HCT116 (cell line): ENCODE measurements around the gene GGA1. TPM values are rescaled to one million over a fixed set of nuclear protein-coding genes. Genes with fewer than 3 reads are reported as not detected.

ENCODE experiments used
- ATAC-seq: fragments of 200-7000 bp; cut with Tn5 transposase; 2 replicates; pipeline ENCODE4 v1.9.1; 2020; ENCODE audit warnings: mild to moderate bottlenecking, moderate library complexity
- BruUV-seq: library from RNA; stranded (reverse); fragments of 400-500 nt; replicated peaks from 2 replicates; lab custom pipeline; 2021; lab: Mats Ljungman, UMichigan
- CTCF ChIA-PET: fragments of 300-600 bp; sonication (Branson Sonifier 250); formaldehyde crosslinking; loops from one replicate; lab custom pipeline; 2021; ENCODE audit warnings: antibody characterized with exemption; lab: Charles Lee
- POLR2A ChIA-PET: fragments of 300-600, 350-600 bp; sonication (Branson Sonifier 250); formaldehyde crosslinking; loops from one replicate; lab custom pipeline; 2021; ENCODE audit warnings: antibody characterized with exemption; lab: Charles Lee
- RAD21 ChIA-PET, 2 experiments: fragments of 300-600 bp; sonication (Branson Sonifier 250); formaldehyde crosslinking; loops; one replicate each; lab custom pipeline; 2023; ENCODE audit warnings: low total read pairs in 2 of 2; ENCODE audit not compliant: uncharacterized antibody in 2 of 2, unreplicated experiment in 2 of 2, low non-redundant PET in 1 of 2; lab: Charles Lee
- DNase-seq: peaks from one replicate; pipeline ENCODE4 v3.0.0-alpha.2; 2010; ENCODE audit warnings: low read depth, low spot score
- H2AFZ ChIP-seq: fragments of 200-600 bp; shearing (Covaris generic), sonication (generic); 2 replicates; pipeline ENCODE4 v1.6.1; 2017; ENCODE audit warnings: low read depth, mixed run types, mixed read lengths, antibody characterized with exemption, low read length; ENCODE audit not compliant: poor library complexity, severe bottlenecking
- H3K27ac ChIP-seq: 2 replicates; pipeline ENCODE4 v1.5.1; 2012; ENCODE audit warnings: low read depth, low read length
- H3K27me3 ChIP-seq: fragments of 200-600 bp; sonication (generic); 2 replicates; pipeline ENCODE4 v1.6.1; 2016; ENCODE audit warnings: mixed run types, low read length, mixed read lengths; ENCODE audit not compliant: insufficient read depth
- H3K36me3 ChIP-seq, 2 experiments: fragments of 200-500 bp in 1 of 2; fragments of 200-600 bp in 1 of 2; sonication (Bioruptor generic) in 1 of 2; sonication (generic) in 1 of 2; 2 replicates each; pipeline versions ENCODE4 v1.5.1 to v1.6.1; 2014 to 2016; ENCODE audit warnings: low read length in 2 of 2, inconsistent platforms in 1 of 2, mixed read lengths in 1 of 2, mixed run types in 1 of 2; ENCODE audit not compliant: insufficient read depth in 2 of 2, control insufficient read depth in 1 of 2
- H3K4me1 ChIP-seq, 2 experiments: fragments of 200-600 bp in 1 of 2; sonication (generic) in 1 of 2; 2 replicates each; pipeline versions ENCODE4 v1.5.1 to v1.6.1; 2012 to 2017; ENCODE audit warnings: low read length in 2 of 2, inconsistent platforms in 1 of 2, mild to moderate bottlenecking in 1 of 2, mixed read lengths in 1 of 2, mixed run types in 1 of 2, moderate library complexity in 1 of 2; ENCODE audit not compliant: insufficient read depth in 2 of 2, control insufficient read depth in 1 of 2
- H3K4me2 ChIP-seq: fragments of 200-600 bp; sonication (generic); 2 replicates; pipeline ENCODE4 v1.6.1; 2017; ENCODE audit warnings: mixed run types, low read length, mixed read lengths
- H3K4me3 ChIP-seq, 2 experiments: fragments of 200-600 bp in 1 of 2; sonication (generic) in 1 of 2; replicated peaks in 1 of 2; 2 replicates each; pipeline ENCODE4 v1.5.1; 2011 to 2016; ENCODE audit warnings: low read length in 2 of 2, control low read depth in 1 of 2, low read depth in 1 of 2, mild to moderate bottlenecking in 1 of 2, mixed read lengths in 1 of 2, mixed run types in 1 of 2
- H3K79me2 ChIP-seq: fragments of 200-600 bp; sonication (generic); 2 replicates; pipeline ENCODE4 v1.6.1; 2017; ENCODE audit warnings: mild to moderate bottlenecking, mixed run types, low read length, moderate library complexity, mixed read lengths; ENCODE audit not compliant: insufficient read depth
- H3K9ac ChIP-seq: fragments of 200-600 bp; sonication (generic); 2 replicates; pipeline ENCODE4 v1.6.1; 2016; ENCODE audit warnings: low read length, mixed read lengths
- H3K9me2 ChIP-seq: fragments of 200-600 bp; sonication (generic), shearing (Covaris generic); 2 replicates; pipeline ENCODE4 v1.6.1; 2017; ENCODE audit warnings: mixed run types, mild to moderate bottlenecking, moderate library complexity; ENCODE audit not compliant: insufficient read depth
- H3K9me3 ChIP-seq, 2 experiments: fragments of 200-500 bp in 1 of 2; fragments of 200-600 bp in 1 of 2; sonication (Bioruptor generic) in 1 of 2; sonication (generic) in 1 of 2; 2 replicates each; pipeline ENCODE4 v1.6.1; 2014 to 2017; ENCODE audit warnings: low read length in 2 of 2, mixed read lengths in 2 of 2, inconsistent platforms in 1 of 2, low read depth in 1 of 2, mild to moderate bottlenecking in 1 of 2, mixed run types in 1 of 2, moderate library complexity in 1 of 2; ENCODE audit not compliant: control insufficient read depth in 1 of 2, insufficient read depth in 1 of 2
- H4K20me1 ChIP-seq: fragments of 200-600 bp; sonication (generic), shearing (Covaris generic); 2 replicates; pipeline ENCODE4 v1.6.1; 2017; ENCODE audit warnings: mixed run types, mild to moderate bottlenecking, moderate library complexity; ENCODE audit not compliant: insufficient read depth
- JUND ChIP-seq: IDR thresholded peaks from 2 replicates; pipeline ENCODE4 v1.6.1; 2012
- POLR2A ChIP-seq: IDR thresholded peaks from 2 replicates; pipeline ENCODE4 v1.7.0; 2011; ENCODE audit warnings: borderline replicate concordance; ENCODE audit not compliant: insufficient read depth, insufficient read length; ENCODE audit errors: extremely low read depth
- RAD21 ChIP-seq: IDR thresholded peaks from 2 replicates; pipeline ENCODE4 v1.6.1; 2012; ENCODE audit warnings: low read depth, mild to moderate bottlenecking
- TCF7L2 ChIP-seq: IDR thresholded peaks from 2 replicates; pipeline ENCODE4 v1.7.0; 2011; ENCODE audit warnings: borderline replicate concordance, inconsistent platforms; ENCODE audit not compliant: insufficient read depth, insufficient read length; ENCODE audit errors: extremely low read depth
- ZBTB33 ChIP-seq: IDR thresholded peaks from 2 replicates; pipeline ENCODE4 v1.6.1; 2011; ENCODE audit warnings: mild to moderate bottlenecking, low read length, moderate library complexity; ENCODE audit not compliant: insufficient replicate concordance; ENCODE audit errors: extremely low read depth
- ZFX ChIP-seq: fragments of 450-650 bp; IDR thresholded peaks from 2 replicates; pipeline ENCODE4 v1.6.1; 2017
- ZNF274 ChIP-seq: fragments of 200-500 bp; sonication (Bioruptor generic); IDR thresholded peaks from 2 replicates; pipeline ENCODE4 v1.6.1; 2014; ENCODE audit warnings: mild to moderate bottlenecking, low read depth, low read length, inconsistent platforms
- intact Hi-C: fragments of 100-400 bp; cut with micrococcal nuclease; formaldehyde crosslinking; loops from 2 replicates; pipeline ENCODE4 v1.10.0; 2022
- total RNA-seq: library from RNA; stranded (reverse); gene quantifications from one replicate; pipeline ENCODE4 v1.2.1, GENCODE V29; 2021; ENCODE audit not compliant: unreplicated experiment

Gene GGA1
- total RNA-seq, 1 experiment from 2014 or later = 89.8 TPM

DNA sequence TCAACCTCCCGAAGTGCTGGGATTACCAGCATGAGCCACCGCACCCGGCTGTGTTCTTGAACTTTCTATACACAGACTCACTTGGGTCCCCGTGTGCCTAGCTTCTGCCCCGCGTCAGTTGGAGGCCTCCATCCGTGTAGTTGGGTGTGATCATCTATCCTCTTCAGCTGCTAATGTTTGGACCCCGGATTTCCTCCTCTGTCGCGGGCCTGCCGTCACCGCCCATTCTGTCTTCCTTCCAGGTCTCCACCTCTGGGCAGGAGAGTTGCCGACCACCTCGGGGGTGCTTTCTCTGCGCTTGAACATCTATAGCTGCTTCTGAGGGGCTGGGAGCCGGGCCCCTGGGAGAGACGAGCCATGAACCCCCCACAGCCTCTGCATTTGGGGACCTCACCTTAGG is 42.8 kb upstream of the GGA1 start:
- RAD21 ChIA-PET = interaction anchor here (1.0 to 2.2 kb wide), 4 partner anchors 17 to 26 kb away, joined by 3 to 17 read pairs (median 6); no protein-coding TSS in a partner anchor
- H4K20me1 ChIP-seq = peaks cover 6% of the 10 kb centered on the region; the same call in 1 of the 2 replicates
- H3K79me2 ChIP-seq = peaks cover 71% of the 10 kb centered on the region
- H3K27me3 ChIP-seq = no peaks in the 10 kb centered on the region
- H3K4me3 ChIP-seq = no peak overlapping the region
- H3K9me2 ChIP-seq = no peaks in the 10 kb centered on the region
- H3K36me3 ChIP-seq = peaks cover 3 to 45% of the 10 kb centered on the region in 2 experiments; a peak in 1 of 4 replicates
- DNase-seq = no peak
- no peak for ATAC-seq
- H3K4me1 ChIP-seq = peaks cover 75 to 94% of the 10 kb centered on the region in 2 experiments
- TF ChIP-seq POLR2A (no peak), ZNF274 (no peak), JUND (no peak), TCF7L2 (no peak), RAD21 (no peak), ZFX (no peak), ZBTB33 (no peak)
- TF ChIP-seq, all 23 proteins: peak for 0
- H3K9me3 ChIP-seq = no peaks in the 10 kb centered on the region
- intact Hi-C loops = loop anchor here (2.0 kb wide), 1 partner anchor 249 kb away; no protein-coding TSS in a partner anchor
- H2AFZ ChIP-seq = no peak overlapping the region
- peak overlapping the region; percentile 72 for H3K27ac ChIP-seq
- no TSS peak for BruUV-seq
- POLR2A ChIA-PET = interaction anchor here (1.1 to 3.6 kb wide), 4 partner anchors 8 to 26 kb away, joined by 3 to 21 read pairs (median 9); no protein-coding TSS in a partner anchor
- CTCF ChIA-PET = interaction anchor here (0.6 to 10.7 kb wide), 9 partner anchors 8 to 249 kb away, joined by 3 to 238 read pairs (median 4); no protein-coding TSS in a partner anchor
- H3K9ac ChIP-seq = no peak overlapping the region
- H3K4me2 ChIP-seq = 0 out of 2 replicates have a peak overlapping the region, but pooled peaks have one; percentile 48
